Measurements from ENCODE around the gene PLCH1. TPM values are rescaled to one million over a fixed set of nuclear protein-coding genes. Genes with fewer than 3 reads are reported as not detected.

PLCH1 gene
- total and polyA plus RNA-seq, 4 donors, result 0.03 to 1.0 (median 0.22) TPM

- no peaks in the 10 kb centered on the region for H3K36me3 ChIP-seq (ENCODE audit: control insufficient read depth in 4 of 4, insufficient read depth in 3 of 4, low read depth in 1 of 4, low read length in 3 of 4)
- no peak for DNase-seq (ENCODE audit: low spot score)
- no peak overlapping the region for H3K4me3 ChIP-seq (ENCODE audit: low read depth in 1 of 3, low read length in 3 of 3)
- no peak overlapping the region for H3K9ac ChIP-seq (ENCODE audit: low read depth in 1 of 2, low read length in 2 of 2)
- TF ChIP-seq MAX (IDR thresholded peaks at IDR 0.05) (no peak), FOXA2 (IDR thresholded peaks at IDR 0.05) (no peak), HNF4G (IDR thresholded peaks at IDR 0.05) (no peak), REST (IDR thresholded peaks at IDR 0.05) (no peak), ZBTB33 (IDR thresholded peaks at IDR 0.05) (no peak), CTCF (IDR thresholded peaks at IDR 0.05; ENCODE audit: low read depth, low read length, missing input control) (no peak), NR2F2 (IDR thresholded peaks at IDR 0.05) (no peak), EGR1 (IDR thresholded peaks at IDR 0.05; ENCODE audit: low read depth in 2 of 2) (no peak), SP1 (IDR thresholded peaks at IDR 0.05) (no peak), RXRA (IDR thresholded peaks at IDR 0.05) (no peak), ATF3 (IDR thresholded peaks at IDR 0.05) (no peak), JUND (IDR thresholded peaks at IDR 0.05) (no peak), FOXA1 (IDR thresholded peaks at IDR 0.05) (no peak)
- H3K27me3 ChIP-seq (ENCODE audit: control insufficient read depth in 4 of 4, insufficient read depth in 4 of 4, low read length in 3 of 4), result no peaks in the 10 kb centered on the region
- H3K27ac ChIP-seq (ENCODE audit: low read depth in 1 of 2, low read length in 2 of 2), result no peak overlapping the region
- WGBS, result 83% methylated on average over 3 of the region's 3 CpGs
- no peaks in the 10 kb centered on the region for H3K4me1 ChIP-seq (ENCODE audit: control insufficient read depth in 4 of 4, insufficient read depth in 4 of 4, low read length in 3 of 4)
- peaks cover 7 to 31% (median 18%) of the 10 kb centered on the region in 4 donors for H3K9me3 ChIP-seq (ENCODE audit: control insufficient read depth in 4 of 4, low read length in 3 of 4)
Measured at GRCh38 chr3:155426524-155427230, 318.2 kb downstream of the PLCH1 start.

- Histone ChIP-seq H3K27ac (ENCODE audit: low read depth in 1 of 2, low read length in 2 of 2) (no peak overlapping the region), H3K4me1 (ENCODE audit: control insufficient read depth in 4 of 4, insufficient read depth in 4 of 4, low read length in 3 of 4) (no peaks in the 10 kb centered on the region), H3K36me3 (ENCODE audit: control insufficient read depth in 4 of 4, insufficient read depth in 3 of 4, low read depth in 1 of 4, low read length in 3 of 4) (no peaks in the 10 kb centered on the region), H3K9me3 (ENCODE audit: control insufficient read depth in 4 of 4, low read length in 3 of 4) (peaks cover 7 to 31% (median 18%) of the 10 kb centered on the region in 4 donors), H3K27me3 (ENCODE audit: control insufficient read depth in 4 of 4, insufficient read depth in 4 of 4, low read length in 3 of 4) (no peaks in the 10 kb centered on the region), H3K9ac (ENCODE audit: low read depth in 1 of 2, low read length in 2 of 2) (no peak overlapping the region), H3K4me3 (ENCODE audit: low read depth in 1 of 3, low read length in 3 of 3) (no peak overlapping the region)
- DNase-seq (ENCODE audit: low spot score), result no peak
- no peak for TF ChIP-seq GABPA (IDR thresholded peaks at IDR 0.05 in 1 of 2, conservative IDR thresholded peaks at IDR 0.05 in 1 of 2)
- TF ChIP-seq RXRA (IDR thresholded peaks at IDR 0.05), result no peak
- no peak for TF ChIP-seq RAD21 (IDR thresholded peaks at IDR 0.05)
- no peak for TF ChIP-seq TAF1 (conservative IDR thresholded peaks at IDR 0.05)
- no peak for TF ChIP-seq REST (IDR thresholded peaks at IDR 0.05)
- no peak for TF ChIP-seq SP1 (IDR thresholded peaks at IDR 0.05)
- 87% methylated on average over 2 of the region's 2 CpGs for WGBS
Measured at GRCh38 chr3:155425396-155425795, 319.5 kb downstream of the PLCH1 start.
